Tibial nerve (tissue), 4 donors: ENCODE measurements around the gene SCUBE3. TPM values are rescaled to one million over a fixed set of nuclear protein-coding genes. Genes with fewer than 3 reads are reported as not detected.
A peak's percentile ranks its signal among the peaks of the same experiment; 100 is the strongest.

Experiments
- DNase-seq, 2 donors: peaks; one replicate each; pipeline ENCODE4 v3.0.0-alpha.2; 2019; ENCODE audit warnings: low spot score in 2 of 2
- H3K27ac ChIP-seq, 4 donors: fragments of 200-600 bp; sonication (generic) in 3 of 4; one replicate each; pipeline ENCODE4 v1.5.1; 2017 to 2019; ENCODE audit warnings: mild to moderate bottlenecking in 1 of 4
- H3K27me3 ChIP-seq, 2 donors: fragments of 200-600 bp; sonication (generic) in 1 of 2; one replicate each; pipeline versions ENCODE4 v1.5.1 to v1.6.0; 2017 to 2019
- H3K36me3 ChIP-seq, 3 donors: fragments of 200-600 bp; sonication (generic); one replicate each; pipeline ENCODE4 v1.5.1; 2018 to 2019
- H3K4me1 ChIP-seq, 4 donors: fragments of 200-600 bp; sonication (generic) in 3 of 4; one replicate each; pipeline ENCODE4 v1.5.1; 2017 to 2019
- H3K4me3 ChIP-seq, 4 donors: fragments of 200-600 bp; sonication (generic) in 3 of 4; one replicate each; pipeline ENCODE4 v1.5.1; 2017 to 2019; ENCODE audit warnings: mild to moderate bottlenecking in 1 of 4, moderate library complexity in 1 of 4
- H3K9me3 ChIP-seq, 4 donors: fragments of 200-600 bp; sonication (generic) in 3 of 4; one replicate each; pipeline ENCODE4 v1.5.1; 2017 to 2019
- EP300 ChIP-seq, 2 donors: sonication (generic); formaldehyde crosslinking; IDR thresholded peaks; one replicate each; pipeline ENCODE4 v1.6.1; 2017; ENCODE audit warnings: antibody characterized with exemption in 2 of 2, mild to moderate bottlenecking in 1 of 2
- POLR2A ChIP-seq, 2 donors: fragments of 450-650 bp; IDR thresholded peaks; one replicate each; pipeline ENCODE4 v1.6.1; 2017; ENCODE audit warnings: antibody characterized with exemption in 2 of 2, mild to moderate bottlenecking in 2 of 2, moderate library complexity in 2 of 2
- WGBS, 2 donors: methylation state at CpG; one replicate each; pipeline ENCODE4 v1.1.5; 2018; 5-methylcytosine and 5-hydroxymethylcytosine counted together
- total RNA-seq, 4 donors: library from RNA; depleted of rRNA; stranded (reverse); fragments of >200 nt; gene quantifications; one replicate each; pipeline ENCODE4 v1.1.0, GENCODE V29; 2016
- TF ChIP-seq, protein P1 (sequence below), 5 experiments: fragments of 200-600 bp in 3 of 5; fragments of 450-650 bp in 2 of 5; sonication (generic) in 3 of 5; IDR thresholded peaks; one replicate each; pipeline ENCODE4 v1.5.1; 2016 to 2019; ENCODE audit warnings: antibody characterized with exemption in 5 of 5, mild to moderate bottlenecking in 3 of 5, moderate library complexity in 2 of 5

SCUBE3 gene
- total RNA-seq, 4 donors from 2014 or later: 0.30 to 1.3 (median 0.50) TPM

DNA sequence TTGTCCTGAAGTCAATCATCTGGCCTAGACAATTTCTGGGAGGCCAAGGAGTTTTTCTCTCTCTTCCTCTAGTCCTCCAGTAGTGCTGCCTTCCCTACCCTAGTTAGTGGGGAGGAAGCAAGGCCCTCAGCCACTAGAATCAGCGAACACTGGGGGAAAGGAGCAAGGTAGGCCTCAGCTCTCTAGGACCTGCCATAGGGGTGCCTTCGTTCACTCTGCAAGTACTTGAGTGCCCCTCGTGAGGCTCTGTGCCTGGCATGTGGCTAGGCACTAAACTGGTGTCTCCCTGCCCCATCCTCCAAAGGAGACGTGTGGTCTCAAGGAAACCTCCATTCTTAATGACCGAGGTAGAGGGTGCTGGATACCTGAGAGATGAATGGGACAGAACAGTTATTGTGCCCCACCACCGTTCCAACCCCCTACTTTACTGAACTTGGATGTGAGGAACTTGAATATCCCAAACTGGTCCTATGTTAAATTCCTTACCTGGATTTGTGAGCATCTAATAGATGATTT is 84.9 kb downstream of the SCUBE3 start:
- H3K4me1 ChIP-seq: peaks cover 0 to 31% (median 15%) of the 10 kb centered on the region in 4 donors
- TF ChIP-seq EP300 (IDR thresholded peaks at IDR 0.05) (no peak), POLR2A (IDR thresholded peaks at IDR 0.05) (no peak)
- TF ChIP-seq, protein P1, sequence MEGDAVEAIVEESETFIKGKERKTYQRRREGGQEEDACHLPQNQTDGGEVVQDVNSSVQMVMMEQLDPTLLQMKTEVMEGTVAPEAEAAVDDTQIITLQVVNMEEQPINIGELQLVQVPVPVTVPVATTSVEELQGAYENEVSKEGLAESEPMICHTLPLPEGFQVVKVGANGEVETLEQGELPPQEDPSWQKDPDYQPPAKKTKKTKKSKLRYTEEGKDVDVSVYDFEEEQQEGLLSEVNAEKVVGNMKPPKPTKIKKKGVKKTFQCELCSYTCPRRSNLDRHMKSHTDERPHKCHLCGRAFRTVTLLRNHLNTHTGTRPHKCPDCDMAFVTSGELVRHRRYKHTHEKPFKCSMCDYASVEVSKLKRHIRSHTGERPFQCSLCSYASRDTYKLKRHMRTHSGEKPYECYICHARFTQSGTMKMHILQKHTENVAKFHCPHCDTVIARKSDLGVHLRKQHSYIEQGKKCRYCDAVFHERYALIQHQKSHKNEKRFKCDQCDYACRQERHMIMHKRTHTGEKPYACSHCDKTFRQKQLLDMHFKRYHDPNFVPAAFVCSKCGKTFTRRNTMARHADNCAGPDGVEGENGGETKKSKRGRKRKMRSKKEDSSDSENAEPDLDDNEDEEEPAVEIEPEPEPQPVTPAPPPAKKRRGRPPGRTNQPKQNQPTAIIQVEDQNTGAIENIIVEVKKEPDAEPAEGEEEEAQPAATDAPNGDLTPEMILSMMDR (IDR thresholded peaks at IDR 0.05): no peak
- WGBS, 2 donors: 72 to 92% methylated on average over 6 of the region's 6 CpGs
- no peaks in the 10 kb centered on the region for H3K9me3 ChIP-seq
- peaks cover 0 to 36% (median 0%) of the 10 kb centered on the region in 3 donors for H3K36me3 ChIP-seq
- peak overlapping the region in 2 of 4 donors; percentile 48 to 53 for H3K4me3 ChIP-seq
- DNase-seq: no peak
- no peaks in the 10 kb centered on the region for H3K27me3 ChIP-seq
- H3K27ac ChIP-seq: peak overlapping the region in 2 of 4 donors; percentile 67 to 85

DNA sequence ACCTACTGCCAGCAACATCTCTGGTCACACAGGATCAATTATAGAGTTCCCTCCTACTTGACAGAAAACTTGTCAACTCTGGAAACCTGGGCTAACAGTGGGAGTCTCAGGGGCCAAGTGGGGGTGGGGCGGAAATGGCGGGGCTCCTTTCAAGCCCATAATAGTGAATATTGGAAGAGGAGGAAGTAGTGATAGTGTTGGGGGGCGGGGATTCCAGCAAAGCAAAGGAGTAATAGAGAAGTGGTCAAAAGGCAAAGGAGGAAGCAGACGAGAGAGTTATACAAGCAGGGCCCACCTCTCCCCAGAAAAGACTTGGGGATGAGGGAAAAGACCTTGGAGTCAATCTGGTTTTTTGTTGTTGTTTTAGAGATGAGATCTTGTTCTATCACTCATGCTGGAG is 85.9 kb downstream of the SCUBE3 start:
- H3K4me3 ChIP-seq: peak overlapping the region in 1 of 4 donors; percentile 53
- peak in 1 of 2 donors; percentile 48 for DNase-seq
- peaks cover 0 to 31% (median 16%) of the 10 kb centered on the region in 4 donors for H3K4me1 ChIP-seq
- H3K27ac ChIP-seq: peak overlapping the region in 2 of 4 donors; percentile 42 to 59
- H3K9me3 ChIP-seq: no peaks in the 10 kb centered on the region
- H3K27me3 ChIP-seq: no peaks in the 10 kb centered on the region
- WGBS, 2 donors: 72 to 73% methylated on average over 4 of the region's 4 CpGs
- peaks cover 0 to 28% (median 0%) of the 10 kb centered on the region in 3 donors for H3K36me3 ChIP-seq
- TF ChIP-seq POLR2A (IDR thresholded peaks at IDR 0.05): no peak
- TF ChIP-seq, protein P1 (IDR thresholded peaks at IDR 0.05): no peak
- no peak for TF ChIP-seq EP300 (IDR thresholded peaks at IDR 0.05)

DNA sequence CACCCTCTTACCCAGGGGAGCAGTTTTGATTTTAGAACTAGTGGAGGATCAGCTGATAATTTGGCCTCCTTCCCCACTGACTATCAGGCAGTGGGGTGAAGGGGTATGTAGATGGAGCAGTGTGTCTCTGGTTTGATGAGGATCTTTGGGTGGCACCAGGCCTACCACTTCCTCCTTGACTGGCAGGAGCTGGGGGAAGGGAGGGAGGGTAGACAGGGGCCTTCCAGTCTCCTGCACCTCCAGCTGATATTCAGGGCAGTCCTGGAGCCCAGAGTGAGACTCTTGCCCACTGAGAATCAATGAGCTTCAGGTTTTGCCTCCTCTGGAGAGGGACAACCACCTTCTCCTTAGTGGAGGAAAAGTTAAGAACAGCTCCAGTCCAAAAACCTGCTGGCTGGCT is 87.1 kb downstream of the SCUBE3 start:
- no peak overlapping the region for H3K4me3 ChIP-seq
- no peaks in the 10 kb centered on the region for H3K27me3 ChIP-seq
- H3K9me3 ChIP-seq: no peaks in the 10 kb centered on the region
- peak overlapping the region in 1 of 4 donors; percentile 52 for H3K27ac ChIP-seq
- H3K4me1 ChIP-seq: peaks cover 0 to 31% (median 16%) of the 10 kb centered on the region in 4 donors
- TF ChIP-seq EP300 (IDR thresholded peaks at IDR 0.05) (no peak), POLR2A (IDR thresholded peaks at IDR 0.05) (no peak)
- TF ChIP-seq, protein P1 (IDR thresholded peaks at IDR 0.05): no peak
- peaks cover 0 to 16% (median 0%) of the 10 kb centered on the region in 3 donors for H3K36me3 ChIP-seq
- no peak for DNase-seq

Other genes starting within 250 kb of the SCUBE3 start
- gene TCP11, start 72.6 kb upstream of the SCUBE3 start, total RNA-seq: under 1 TPM in 1 of 4 donors, not detected in 3; 0.84 TPM
- gene ZNF76, start 45.8 kb downstream of the SCUBE3 start, total RNA-seq: 10 to 100 TPM; 41.6 to 97.2 (median 55.5) TPM
- 10 to 100 TPM in 1 of 4 donors, 1 to 10 TPM in 3; 3.3 to 21.9 (median 7.4) TPM for gene DEF6, start 83.9 kb downstream of the SCUBE3 start, total RNA-seq
- gene PPARD, start 128.6 kb downstream of the SCUBE3 start, total RNA-seq: 10 to 100 TPM; 10.0 to 15.3 (median 13.0) TPM
- gene FANCE, start 238.4 kb downstream of the SCUBE3 start, total RNA-seq: 1 to 10 TPM; 8.1 to 9.6 (median 8.4) TPM